ENCODE data around the gene BMP6.
"Not testable (repeated sequence)": the region's sequence is repeated elsewhere in the genome, so short reads cannot be mapped to it uniquely, and the experiment has no call there.

BMP6 gene

DNA sequence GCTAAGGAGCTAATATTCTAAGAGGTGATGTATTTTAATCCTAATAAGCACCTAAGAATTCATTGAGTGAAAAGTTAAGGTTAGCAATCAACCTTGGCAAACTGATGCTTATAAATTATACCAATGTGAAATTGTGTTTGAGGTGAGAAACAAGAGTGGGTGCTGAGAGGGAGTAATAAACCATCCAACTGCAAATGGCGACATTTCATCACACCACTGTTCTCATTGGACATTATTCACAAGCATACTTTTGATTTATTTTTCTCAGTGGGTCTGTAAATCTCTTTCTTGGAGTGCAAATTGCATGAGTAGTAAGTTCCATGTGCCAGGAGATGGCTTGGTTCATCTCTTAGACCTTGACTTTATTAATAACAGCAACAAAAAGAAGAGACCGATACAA, 71.5 kb downstream of the BMP6 start:
- no peak for DNase-seq

DNA sequence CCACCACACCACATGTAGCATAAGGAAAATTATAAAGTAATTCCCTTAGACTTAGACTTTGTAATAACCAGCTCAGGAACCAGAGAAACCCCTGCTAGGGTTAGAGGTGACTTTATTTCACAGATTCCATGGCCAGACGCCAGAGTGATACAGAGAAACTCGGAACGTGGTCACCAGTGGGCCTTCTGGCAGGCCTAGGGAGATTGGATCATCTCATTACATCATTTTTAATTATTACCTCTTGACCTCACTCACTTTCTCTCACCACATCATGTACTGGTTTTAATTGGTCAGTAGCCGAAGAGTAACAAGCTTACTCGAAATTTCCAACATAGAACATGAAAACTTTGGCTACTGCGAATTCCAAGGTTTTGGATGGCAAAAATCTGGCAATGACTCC, 72.9 kb downstream of the BMP6 start:
- no peak for DNase-seq

- DNase-seq = no peak
Observed at GRCh38 chr6:7802662-7803061, 76.8 kb downstream of the BMP6 start.

DNA sequence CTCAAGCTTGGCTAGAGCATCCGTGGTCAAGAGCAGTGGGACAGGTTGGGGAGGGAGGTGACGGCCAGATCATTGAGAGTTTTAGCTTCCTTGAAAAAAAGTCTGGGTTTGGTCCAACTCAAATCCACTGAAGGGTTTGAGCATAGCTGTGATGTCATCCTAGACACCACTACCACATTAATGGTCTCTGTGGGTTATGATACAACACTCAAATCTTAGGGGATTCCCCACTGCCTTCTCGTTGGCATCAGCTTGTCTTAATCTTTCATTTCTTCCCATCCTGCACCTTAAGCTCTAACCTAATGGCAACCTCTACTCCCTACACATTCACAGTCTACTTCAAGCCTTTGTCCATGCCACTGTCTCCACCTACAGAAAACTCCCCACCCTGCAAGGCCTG, 77.3 kb downstream of the BMP6 start:
- DNase-seq = peak; percentile 65

- peak; percentile 78 for DNase-seq
Observed at GRCh38 chr6:7805078-7805849, 79.4 kb downstream of the BMP6 start.

DNA sequence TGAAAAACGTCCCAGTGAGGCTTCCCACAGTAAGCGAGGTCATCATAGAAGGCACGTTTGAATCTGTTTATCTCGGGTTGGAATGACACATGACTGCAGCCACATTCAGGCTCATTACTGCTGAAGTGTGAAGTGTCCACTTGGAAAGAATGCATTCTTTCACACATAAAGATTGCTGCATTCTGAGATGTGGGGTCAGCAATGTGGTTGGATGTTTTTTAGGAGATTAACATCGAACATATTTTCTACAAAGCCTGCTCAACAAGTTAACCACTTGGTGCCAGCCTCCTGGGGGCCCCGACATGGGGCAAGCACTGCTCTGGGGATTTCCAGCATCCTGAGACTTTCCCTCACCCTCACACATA, 79.9 kb downstream of the BMP6 start:
- no peak for DNase-seq

- DNase-seq = no peak
Observed at GRCh38 chr6:7806711-7807110, 80.8 kb downstream of the BMP6 start.

GRCh38 chr6:7809346-7809745, 83.4 kb downstream of the BMP6 start:
- DNase-seq = no peak

GRCh38 chr6:7811441-7811840, 85.5 kb downstream of the BMP6 start:
- no peak for DNase-seq

GRCh38 chr6:7812623-7813022, 86.7 kb downstream of the BMP6 start:
- DNase-seq = no peak

- DNase-seq = no peak
Observed at GRCh38 chr6:7813193-7813592, 87.3 kb downstream of the BMP6 start.

- DNase-seq = no peak
Observed at GRCh38 chr6:7813704-7814103, 87.8 kb downstream of the BMP6 start.

GRCh38 chr6:7815716-7816115, 89.8 kb downstream of the BMP6 start:
- no peak for DNase-seq

DNA sequence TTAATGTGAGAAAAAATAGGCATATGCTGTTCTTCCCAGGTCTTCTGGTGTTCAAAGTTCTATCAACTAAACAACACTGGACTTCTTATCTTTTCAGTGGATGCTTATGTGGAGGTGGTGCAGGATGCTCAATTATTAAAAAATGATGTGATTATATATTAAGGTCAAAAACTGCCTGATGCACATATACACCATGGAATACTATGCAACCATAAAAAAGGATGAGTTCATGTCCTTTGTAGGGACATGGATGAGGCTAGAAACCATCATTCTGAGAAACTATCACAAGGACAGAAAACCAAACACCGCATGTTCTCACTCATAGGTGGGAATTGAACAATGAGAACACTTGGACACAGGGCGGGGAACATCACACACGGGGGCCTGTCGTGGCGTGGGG, 91.3 kb downstream of the BMP6 start:
- DNase-seq = not testable (repeated sequence)

DNA sequence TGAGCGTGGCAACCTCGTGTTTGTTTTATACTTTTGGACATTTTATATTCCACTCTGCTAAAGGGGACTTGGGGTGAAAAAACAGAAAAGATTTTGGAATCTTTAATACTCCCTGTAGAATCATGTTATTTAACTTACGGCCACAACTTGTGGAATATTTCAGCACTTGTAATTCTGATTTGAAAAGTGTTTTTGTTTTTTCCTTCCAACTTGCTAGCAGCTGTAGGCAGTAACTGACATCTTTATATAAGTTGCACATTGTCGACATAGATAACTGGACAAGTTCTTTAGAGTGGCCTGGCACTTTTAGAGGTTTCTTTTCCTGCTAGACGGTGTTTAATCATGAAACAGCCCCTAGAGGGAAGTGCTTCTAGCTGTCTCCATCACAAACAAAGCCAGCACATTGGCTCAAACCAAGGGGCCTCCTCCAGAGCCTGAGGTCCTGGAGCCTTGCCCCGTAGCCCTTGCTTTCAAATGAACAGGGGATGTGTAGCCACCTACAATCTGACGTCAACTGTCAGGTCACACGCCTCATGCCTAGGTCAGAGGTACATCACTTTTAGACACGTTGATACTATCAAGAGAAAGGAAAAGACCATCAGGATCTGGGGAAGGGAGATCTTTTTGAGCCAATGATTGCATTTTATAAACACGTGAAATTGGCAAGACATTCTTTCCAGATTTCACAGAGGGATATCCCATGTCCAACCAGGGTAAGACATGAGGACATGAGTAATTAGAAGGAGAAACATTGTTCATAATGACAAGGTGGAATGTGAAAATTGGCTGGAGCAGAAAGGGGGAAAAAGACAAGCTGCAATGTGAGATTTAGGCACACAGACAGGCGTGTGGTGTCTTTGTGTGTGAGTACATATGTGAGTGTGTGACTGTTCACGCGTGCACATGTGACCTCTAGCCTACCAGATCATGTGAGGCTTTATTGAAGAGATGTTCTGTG, 92.6 kb downstream of the BMP6 start:
- no peak for DNase-seq

DNA sequence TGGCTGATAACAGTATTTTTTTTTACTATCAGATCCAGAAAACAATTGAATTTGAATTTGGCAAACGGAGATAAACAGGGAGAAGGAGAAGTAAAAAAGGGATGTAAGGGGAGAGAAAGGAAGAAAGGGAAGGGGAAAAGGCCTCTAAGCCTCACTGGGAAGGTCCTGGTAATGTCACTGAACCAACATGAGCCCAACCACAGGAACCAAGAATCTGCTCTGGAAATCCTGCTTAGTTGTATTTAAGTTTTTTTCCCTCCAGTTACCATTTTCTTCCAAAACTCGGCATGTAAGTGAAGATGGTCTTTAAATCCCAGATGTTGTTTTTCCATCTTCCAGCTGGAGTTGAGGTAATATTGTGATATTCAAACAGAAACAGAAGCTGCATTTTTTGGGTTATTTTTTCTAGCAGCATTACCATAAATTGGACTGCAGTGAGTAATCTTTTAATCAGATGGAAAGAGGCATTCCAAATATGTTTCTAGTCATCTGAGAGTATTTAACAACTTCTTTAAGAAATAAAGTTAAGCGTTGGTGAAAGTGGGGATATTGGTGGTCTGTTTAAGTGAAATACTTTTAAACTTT, 93.6 kb downstream of the BMP6 start:
- no peak for DNase-seq

GRCh38 chr6:7820288-7820835, 94.5 kb downstream of the BMP6 start:
- DNase-seq = no peak

DNA sequence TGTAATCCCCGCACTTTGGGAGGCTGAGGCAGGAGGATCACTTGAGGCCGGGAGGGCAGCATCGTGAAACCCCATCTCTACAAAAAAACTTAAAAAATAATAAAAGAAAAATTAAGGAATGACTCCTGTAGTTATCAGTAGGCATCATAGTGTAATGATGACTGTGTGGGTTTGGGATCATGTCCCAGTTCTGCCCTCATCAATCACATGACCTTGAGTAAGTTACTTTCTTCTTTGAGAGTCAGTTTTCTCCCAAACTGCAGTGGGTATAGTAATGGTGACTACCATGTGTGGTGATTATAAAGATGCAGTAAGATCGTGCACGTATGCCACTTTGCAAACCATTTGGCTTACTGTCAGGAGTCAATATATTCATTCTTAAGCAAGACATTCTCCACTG, 95.5 kb downstream of the BMP6 start:
- no peak for DNase-seq

DNA sequence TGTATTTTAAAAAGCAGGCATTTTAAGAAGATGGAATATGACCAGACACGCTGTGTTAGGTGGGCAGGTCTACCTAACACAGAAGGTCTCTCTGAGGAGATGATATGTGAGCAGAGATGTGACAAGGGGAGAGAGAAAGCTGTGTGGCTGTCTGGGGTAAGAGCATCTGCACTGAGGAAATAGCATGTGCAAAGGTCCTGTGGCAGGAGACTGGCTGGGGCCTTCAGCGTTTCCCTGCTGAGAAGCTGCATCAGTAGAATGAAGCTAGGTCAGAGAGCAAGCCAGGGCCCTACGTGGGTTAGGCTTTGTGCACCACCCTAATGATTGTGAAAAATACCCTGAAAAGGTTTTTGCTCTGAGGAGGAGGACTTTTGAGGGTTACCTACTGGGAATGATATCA, 97.7 kb downstream of the BMP6 start:
- DNase-seq = no peak

GRCh38 chr6:7825986-7826385, 100.1 kb downstream of the BMP6 start:
- no peak for DNase-seq

- no peak for DNase-seq
Observed at GRCh38 chr6:7827142-7827541, 101.2 kb downstream of the BMP6 start.

GRCh38 chr6:7828124-7828523, 102.2 kb downstream of the BMP6 start:
- DNase-seq = no peak

DNA sequence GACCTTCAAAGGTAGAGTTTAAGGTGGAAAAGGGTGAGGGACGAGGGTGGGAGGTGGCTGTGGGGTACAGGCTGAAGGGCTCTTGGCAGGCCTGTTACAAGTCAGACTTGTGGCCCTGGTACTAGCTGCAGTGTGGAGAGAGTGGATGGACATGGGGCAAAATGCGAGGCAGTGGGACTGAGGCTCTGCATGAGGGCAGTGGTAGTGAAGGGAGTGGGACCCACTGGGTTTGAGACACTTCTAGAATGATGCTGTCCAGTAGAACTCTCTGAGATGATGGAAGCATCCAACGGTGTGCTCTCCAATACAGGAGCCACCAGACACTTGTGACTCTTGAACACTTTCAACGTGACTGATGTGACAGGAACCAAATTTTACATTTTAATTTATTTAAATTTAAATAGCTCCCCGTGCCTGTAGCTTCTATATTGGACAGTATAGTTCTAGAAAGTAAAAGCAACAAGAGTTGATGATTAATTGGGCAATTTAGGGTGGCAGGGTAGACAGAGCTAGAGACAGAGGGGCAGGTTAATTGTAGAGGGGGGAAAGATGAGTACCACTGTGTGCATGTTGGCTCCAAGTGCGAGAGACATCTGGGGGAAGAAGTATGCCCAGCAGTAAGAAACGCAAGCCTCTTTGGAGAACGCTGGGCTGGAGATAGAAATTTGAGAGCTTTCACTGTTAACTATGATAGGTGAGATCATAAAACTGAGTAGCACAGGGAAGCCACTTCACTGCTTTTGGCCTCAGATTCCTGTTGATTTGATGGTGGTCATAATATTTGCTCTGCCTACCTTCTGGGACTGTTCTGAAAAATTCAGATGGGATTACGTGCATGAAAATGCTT, 107.2 kb downstream of the BMP6 start:
- DNase-seq = no peak
